ENCODE data around the gene C1QA.

DNA sequence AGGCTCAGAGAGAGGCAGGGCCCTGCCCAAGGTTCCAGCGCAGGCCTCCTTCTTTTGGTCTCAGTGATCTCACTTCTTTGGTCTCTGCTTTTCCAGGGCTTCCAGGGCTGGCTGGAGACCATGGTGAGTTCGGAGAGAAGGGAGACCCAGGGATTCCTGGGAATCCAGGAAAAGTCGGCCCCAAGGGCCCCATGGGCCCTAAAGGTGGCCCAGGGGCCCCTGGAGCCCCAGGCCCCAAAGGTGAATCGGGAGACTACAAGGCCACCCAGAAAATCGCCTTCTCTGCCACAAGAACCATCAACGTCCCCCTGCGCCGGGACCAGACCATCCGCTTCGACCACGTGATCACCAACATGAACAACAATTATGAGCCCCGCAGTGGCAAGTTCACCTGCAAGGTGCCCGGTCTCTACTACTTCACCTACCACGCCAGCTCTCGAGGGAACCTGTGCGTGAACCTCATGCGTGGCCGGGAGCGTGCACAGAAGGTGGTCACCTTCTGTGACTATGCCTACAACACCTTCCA lies 24.4 kb downstream of the C1QA start:
- TF ChIP-seq, protein P1, sequence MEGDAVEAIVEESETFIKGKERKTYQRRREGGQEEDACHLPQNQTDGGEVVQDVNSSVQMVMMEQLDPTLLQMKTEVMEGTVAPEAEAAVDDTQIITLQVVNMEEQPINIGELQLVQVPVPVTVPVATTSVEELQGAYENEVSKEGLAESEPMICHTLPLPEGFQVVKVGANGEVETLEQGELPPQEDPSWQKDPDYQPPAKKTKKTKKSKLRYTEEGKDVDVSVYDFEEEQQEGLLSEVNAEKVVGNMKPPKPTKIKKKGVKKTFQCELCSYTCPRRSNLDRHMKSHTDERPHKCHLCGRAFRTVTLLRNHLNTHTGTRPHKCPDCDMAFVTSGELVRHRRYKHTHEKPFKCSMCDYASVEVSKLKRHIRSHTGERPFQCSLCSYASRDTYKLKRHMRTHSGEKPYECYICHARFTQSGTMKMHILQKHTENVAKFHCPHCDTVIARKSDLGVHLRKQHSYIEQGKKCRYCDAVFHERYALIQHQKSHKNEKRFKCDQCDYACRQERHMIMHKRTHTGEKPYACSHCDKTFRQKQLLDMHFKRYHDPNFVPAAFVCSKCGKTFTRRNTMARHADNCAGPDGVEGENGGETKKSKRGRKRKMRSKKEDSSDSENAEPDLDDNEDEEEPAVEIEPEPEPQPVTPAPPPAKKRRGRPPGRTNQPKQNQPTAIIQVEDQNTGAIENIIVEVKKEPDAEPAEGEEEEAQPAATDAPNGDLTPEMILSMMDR (IDR thresholded peaks at IDR 0.05; ENCODE audit: borderline replicate concordance, extremely low read depth, low read length, poor library complexity, severe bottlenecking) = no peak
- TF ChIP-seq EZH2 (IDR thresholded peaks at IDR 0.05; ENCODE audit: borderline replicate concordance, low read depth, low read length, severe bottlenecking) = no peak
